GM18517 (cell line): ENCODE measurements around the gene NLGN4X.
"Not testable (repeated sequence)": the region's sequence is repeated elsewhere in the genome, so short reads cannot be mapped to it uniquely, and the experiment has no call there.

Source experiments
- ATAC-seq: cut with Tn5 transposase; IDR thresholded peaks from one replicate; pipeline ENCODE4 v1.9.1; 2021; ENCODE audit warnings: mild to moderate bottlenecking, moderate library complexity; ENCODE audit not compliant: unreplicated experiment

NLGN4X gene

DNA sequence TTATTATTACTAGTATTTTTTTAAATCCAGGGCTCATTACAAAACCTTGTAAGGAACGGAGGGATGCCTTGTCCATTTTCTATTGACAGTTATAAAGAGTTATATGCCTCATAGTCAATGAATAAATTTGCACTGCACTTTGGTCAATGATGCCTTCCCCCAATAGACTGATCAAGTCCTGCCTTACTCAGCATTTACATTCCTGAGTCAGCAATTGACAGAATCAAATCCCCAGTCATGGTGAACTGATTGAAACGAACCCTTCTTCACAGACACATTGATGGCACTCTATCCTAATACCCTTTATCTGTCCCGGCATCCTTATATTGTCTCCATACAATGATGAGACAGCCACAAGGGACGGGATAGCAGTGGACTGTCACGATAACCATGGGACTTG, 213.2 kb downstream of the NLGN4X start:
- ATAC-seq: no peak

DNA sequence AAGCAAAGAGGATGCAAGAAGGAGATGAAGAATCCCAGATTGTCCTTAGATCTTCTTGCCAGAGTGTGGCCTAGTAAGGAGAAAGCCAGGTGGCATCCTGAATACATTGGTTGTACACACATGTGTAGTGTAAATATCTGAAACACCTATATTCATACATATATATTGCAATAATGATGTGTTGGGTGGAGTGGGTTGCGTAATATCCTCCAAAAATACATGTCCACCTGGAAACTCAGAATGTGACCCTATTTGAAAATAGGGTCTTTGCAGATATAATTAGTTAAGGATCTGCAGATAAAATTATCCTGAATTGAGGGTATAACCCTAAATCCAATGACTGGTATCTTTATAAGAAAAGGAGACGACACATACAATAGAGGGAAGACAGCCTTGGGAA, 216.3 kb downstream of the NLGN4X start:
- no peak for ATAC-seq

DNA sequence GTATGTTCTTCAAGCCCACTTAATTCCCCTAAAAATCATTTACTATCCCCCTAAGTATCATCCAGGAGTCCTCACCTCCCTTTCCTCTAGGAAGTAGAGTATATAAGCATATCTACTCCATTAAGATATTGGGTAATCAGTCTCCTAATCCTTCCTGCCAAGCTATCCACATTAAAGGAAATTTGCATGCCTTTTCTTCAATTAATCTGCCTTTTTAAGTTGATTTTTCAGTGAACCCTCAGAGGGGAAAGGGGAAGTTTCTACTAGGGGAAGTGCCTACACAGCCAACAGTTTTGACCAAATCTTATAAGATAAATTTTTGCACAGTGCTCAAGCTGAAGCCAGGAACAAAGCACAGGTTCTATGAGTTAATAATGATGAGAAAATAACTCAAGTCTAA, 222.8 kb downstream of the NLGN4X start:
- no peak for ATAC-seq

DNA sequence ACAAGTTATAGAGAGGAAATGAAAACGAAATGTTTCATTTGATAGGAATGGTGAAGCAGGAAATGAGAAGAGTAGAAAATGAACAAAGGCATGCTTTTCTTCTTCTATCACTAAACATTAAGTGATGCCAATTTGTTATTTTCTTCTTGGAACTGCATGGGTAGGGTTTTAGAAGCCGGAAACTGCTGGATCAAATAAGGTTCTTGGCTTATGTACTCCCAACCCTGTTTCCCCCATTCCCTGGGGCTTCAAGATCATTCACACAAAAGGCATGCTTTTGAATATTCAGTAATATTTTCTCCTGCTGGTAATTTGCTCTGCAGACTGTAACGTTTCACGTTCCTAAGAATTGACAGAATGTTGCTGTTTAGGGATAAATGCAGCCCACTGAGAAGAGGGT, 224.1 kb downstream of the NLGN4X start:
- no peak for ATAC-seq

- no peak for ATAC-seq
These were observed 226.6 kb downstream of the NLGN4X start for GRCh38 chrX:6002056-6002455.

DNA sequence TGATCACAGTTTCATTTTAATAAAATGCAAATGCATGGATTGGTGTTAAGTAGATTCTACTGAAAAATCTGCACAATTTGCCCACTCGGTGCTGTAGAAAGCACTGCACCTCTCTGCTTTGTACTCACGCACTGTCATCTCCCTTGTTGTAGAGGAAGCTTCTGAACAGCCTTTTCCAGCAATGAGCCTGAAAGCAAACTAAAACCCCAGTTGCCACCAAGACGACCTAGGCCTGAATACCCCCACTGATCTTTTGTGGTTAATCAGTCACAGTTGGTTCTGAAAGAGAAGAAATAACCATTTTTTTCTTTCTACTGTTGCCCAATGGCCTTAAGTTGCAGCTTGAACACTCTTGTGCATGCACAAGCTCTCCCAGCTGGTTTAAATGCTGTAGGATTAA, 229.8 kb downstream of the NLGN4X start:
- ATAC-seq: no peak

- no peak for ATAC-seq
These were observed 230.2 kb downstream of the NLGN4X start for GRCh38 chrX:5998456-5998855.

DNA sequence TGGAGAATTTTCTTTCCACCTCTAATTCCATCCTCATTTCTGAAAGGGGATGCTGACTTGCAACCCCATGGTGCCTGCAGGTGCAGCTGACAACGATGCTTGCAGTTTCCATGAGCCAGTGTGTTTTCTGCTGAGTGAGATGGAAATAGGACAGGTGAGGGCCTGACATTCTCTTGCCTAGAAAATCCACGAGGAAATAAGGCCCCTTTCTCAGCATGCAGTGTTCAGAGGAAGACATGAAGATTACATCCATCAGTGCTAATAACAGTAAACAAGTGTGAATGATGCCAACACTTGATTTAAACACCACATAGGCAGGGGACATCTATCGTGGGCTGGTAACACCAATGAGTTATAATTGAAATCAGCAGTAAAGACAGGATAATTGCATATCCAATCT, 237.3 kb downstream of the NLGN4X start:
- no peak for ATAC-seq

GRCh38 chrX:5979338-5979737, 249.3 kb downstream of the NLGN4X start:
- ATAC-seq: no peak

GRCh38 chrX:5976332-5976731, 252.3 kb downstream of the NLGN4X start:
- ATAC-seq: no peak

GRCh38 chrX:5971300-5971699, 257.4 kb downstream of the NLGN4X start:
- no peak for ATAC-seq

DNA sequence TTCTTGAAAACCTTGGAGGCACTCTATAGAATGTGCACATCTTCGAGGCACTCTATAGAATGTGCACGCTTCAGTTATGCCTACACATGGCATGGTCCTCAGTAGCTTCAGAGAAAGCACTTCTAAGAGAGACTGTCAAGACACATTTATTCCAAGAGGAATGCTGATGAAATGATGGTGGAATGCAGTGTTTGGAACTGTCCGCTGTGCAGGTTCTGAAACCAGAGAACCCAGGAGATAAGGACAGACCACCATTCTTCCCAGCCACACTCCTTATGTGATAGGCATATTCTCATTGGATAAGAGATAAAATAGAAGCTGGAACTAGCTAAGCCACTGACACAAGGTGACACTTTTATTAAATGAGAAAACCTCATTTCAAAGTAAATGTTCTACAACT, 263.3 kb downstream of the NLGN4X start:
- ATAC-seq: no peak

- no peak for ATAC-seq
These were observed 269.4 kb downstream of the NLGN4X start for GRCh38 chrX:5959286-5959685.

GRCh38 chrX:5958523-5958922, 270.1 kb downstream of the NLGN4X start:
- ATAC-seq: no peak

DNA sequence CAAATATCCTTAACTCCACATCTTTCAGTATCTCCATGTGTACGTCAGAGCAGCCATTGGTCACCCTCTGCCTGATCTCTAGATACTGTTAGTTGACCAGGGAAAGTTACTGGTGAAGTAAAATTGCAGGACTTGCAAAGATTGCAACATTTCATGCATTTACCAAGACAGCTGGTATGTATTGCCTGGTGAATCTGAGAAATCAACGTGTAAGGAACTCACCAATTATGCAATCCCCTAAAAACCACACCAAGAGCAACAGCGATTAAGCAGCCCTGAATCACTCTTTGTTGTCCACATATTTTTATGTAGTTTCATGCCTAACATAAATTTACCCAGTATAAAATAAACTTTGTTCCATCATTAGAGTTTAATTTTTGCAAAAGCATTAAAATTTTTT, 271.2 kb downstream of the NLGN4X start:
- ATAC-seq: no peak

DNA sequence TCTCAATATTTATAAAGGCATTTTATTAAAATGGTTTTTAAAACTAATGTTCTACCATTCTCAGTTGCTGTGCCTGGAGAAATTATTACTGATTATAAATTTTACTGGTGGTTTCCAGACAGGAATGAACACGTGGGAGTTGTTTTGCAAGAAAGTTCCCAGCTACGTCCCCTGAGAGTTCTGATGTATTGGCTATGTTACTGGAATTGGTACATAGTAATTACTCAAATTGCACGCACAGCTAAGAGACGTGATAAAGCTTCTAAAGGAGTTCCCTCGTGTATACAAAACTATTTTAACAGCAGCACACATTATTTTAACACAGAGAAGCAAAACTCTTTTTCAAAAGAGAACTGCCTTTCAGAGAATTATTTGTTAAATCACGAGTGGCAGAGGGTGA, 292.2 kb downstream of the NLGN4X start:
- no peak for ATAC-seq

DNA sequence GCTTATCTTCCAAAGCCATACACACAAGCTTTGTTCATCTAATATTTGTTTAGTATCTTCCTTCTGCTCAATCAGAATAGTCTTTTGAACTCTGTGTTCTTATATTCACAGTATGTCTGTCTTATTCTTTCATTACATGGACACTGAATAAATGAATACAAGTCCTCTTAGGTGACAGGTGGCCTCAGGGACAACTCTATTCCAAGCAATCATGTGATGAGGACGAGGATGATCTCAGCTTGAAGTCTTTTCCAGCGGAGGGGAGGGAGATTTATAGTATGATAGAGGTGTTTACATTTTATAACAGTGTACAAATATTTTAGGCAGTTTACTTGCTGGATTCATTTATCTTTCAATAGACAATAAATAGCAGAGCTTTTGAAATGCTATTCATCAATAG, 300.4 kb downstream of the NLGN4X start:
- no peak for ATAC-seq

DNA sequence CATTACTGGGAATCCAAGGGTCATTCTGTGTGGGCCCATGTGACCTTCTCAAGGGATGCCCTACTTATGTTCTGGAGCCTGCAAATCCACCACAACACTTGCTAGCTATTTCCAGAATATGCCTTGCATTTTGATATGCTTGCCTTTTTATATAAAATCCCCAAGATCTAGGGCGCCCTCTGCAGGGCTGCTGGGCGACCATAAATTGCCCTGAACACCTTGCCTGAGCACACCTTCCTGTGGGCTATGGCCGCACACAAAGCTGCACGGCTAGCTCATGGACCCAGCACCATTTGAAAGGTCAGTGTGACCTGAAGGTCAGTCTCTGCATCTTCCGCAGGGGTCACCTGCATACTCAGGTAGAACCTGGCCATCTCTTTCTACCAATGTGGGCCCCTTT, 311.7 kb downstream of the NLGN4X start:
- no peak for ATAC-seq

- ATAC-seq: no peak
These were observed 312.9 kb downstream of the NLGN4X start for GRCh38 chrX:5915783-5916182.

- ATAC-seq: no peak
These were observed 321.5 kb downstream of the NLGN4X start for GRCh38 chrX:5907207-5907606.

GRCh38 chrX:5903586-5904190, 325.0 kb downstream of the NLGN4X start:
- not testable (repeated sequence) for ATAC-seq

GRCh38 chrX:5898463-5898862, 330.2 kb downstream of the NLGN4X start:
- no peak for ATAC-seq

- no peak for ATAC-seq
These were observed 337.3 kb downstream of the NLGN4X start for GRCh38 chrX:5891378-5891777.
